Measurements from ENCODE around the gene PCMT1. TPM values are rescaled to one million over a fixed set of nuclear protein-coding genes. Genes with fewer than 3 reads are reported as not detected.

The PCMT1 gene
- total RNA-seq, 2 donors from 2014 or later: 77.6 to 114 TPM

GRCh38 chr6:149823013-149823412 is 73.5 kb downstream of the PCMT1 start:
- 92% methylated on average over 4 of the region's 4 CpGs for WGBS
- TF ChIP-seq POLR2AphosphoS5 (IDR thresholded peaks at IDR 0.05) (no peak), POLR2A (IDR thresholded peaks at IDR 0.05) (no peak)
- TF ChIP-seq, protein P1, sequence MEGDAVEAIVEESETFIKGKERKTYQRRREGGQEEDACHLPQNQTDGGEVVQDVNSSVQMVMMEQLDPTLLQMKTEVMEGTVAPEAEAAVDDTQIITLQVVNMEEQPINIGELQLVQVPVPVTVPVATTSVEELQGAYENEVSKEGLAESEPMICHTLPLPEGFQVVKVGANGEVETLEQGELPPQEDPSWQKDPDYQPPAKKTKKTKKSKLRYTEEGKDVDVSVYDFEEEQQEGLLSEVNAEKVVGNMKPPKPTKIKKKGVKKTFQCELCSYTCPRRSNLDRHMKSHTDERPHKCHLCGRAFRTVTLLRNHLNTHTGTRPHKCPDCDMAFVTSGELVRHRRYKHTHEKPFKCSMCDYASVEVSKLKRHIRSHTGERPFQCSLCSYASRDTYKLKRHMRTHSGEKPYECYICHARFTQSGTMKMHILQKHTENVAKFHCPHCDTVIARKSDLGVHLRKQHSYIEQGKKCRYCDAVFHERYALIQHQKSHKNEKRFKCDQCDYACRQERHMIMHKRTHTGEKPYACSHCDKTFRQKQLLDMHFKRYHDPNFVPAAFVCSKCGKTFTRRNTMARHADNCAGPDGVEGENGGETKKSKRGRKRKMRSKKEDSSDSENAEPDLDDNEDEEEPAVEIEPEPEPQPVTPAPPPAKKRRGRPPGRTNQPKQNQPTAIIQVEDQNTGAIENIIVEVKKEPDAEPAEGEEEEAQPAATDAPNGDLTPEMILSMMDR (IDR thresholded peaks at IDR 0.05): no peak
- no peak for DNase-seq (ENCODE audit: low spot score)
- H3K9me3 ChIP-seq: no peaks in the 10 kb centered on the region
- H3K4me3 ChIP-seq: no peak overlapping the region
- no peaks in the 10 kb centered on the region for H3K27me3 ChIP-seq (replicated peaks; ENCODE audit: insufficient read depth)
- H3K4me1 ChIP-seq (replicated peaks): no peaks in the 10 kb centered on the region
- H3K27ac ChIP-seq: no peak overlapping the region
- intact Hi-C loops (cut with DNase I): no loop called here
- H3K36me3 ChIP-seq: no peaks in the 10 kb centered on the region

DNA sequence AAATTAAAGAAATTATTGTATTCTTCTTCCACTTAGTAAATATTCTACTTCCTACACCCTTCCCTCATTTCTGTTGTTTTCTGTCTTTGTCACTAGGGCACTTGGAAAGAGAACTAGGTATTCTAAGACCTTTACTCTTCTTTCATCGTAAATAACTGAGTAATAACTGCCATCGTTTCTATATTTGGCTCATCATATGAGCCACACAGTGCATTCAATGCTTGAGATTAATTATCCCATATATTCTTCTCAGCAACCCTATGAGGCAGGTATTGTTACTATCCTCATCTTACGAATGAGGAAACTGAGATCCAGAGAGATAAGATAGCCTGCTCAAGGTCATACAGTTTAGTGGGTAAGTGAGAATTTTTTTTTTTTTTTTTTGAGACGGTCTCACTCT is 75.8 kb downstream of the PCMT1 start:
- H3K4me1 ChIP-seq (replicated peaks): no peaks in the 10 kb centered on the region
- no peaks in the 10 kb centered on the region for H3K9me3 ChIP-seq
- intact Hi-C loops (cut with DNase I): no loop called here
- TF ChIP-seq POLR2AphosphoS5 (IDR thresholded peaks at IDR 0.05) (no peak), POLR2A (IDR thresholded peaks at IDR 0.05) (no peak)
- TF ChIP-seq, protein P1 (IDR thresholded peaks at IDR 0.05): no peak
- no peaks in the 10 kb centered on the region for H3K36me3 ChIP-seq
- H3K4me3 ChIP-seq: no peak overlapping the region
- no peaks in the 10 kb centered on the region for H3K27me3 ChIP-seq (replicated peaks; ENCODE audit: insufficient read depth)
- DNase-seq (ENCODE audit: low spot score): no peak
- 63% methylated on average over 4 of the region's 4 CpGs for WGBS
- no peak overlapping the region for H3K27ac ChIP-seq

DNA sequence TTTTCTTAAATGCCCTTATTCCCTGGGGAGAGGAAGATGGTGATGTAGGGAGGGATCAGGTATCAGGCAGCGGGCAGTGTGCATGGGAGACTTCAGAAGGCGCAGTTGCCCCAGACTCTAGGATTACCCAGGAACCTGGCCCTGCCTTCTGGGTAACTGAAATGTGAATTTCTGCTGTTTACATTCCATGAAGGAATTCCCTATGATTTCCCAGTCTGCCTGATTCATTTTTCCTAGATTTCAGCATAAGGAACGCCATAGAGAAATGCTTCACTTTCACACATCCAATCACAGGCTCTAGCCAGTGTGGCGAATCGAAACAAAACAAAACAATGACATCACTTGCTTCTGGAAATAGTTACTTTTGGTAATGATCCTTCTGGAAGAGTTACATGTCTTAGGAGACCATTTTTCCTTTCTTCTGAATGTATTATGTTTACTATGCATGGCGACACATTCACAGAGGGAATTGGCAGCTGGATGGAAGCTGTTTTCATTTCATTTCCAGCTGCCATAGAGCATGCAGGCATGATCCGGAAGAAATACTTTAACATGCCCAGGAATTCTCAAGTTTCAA is 81.3 kb downstream of the PCMT1 start:
- Histone ChIP-seq H3K9me3 (no peaks in the 10 kb centered on the region), H3K27me3 (replicated peaks; ENCODE audit: insufficient read depth) (no peaks in the 10 kb centered on the region), H3K4me3 (no peak overlapping the region), H3K36me3 (no peaks in the 10 kb centered on the region), H3K4me1 (replicated peaks) (no peaks in the 10 kb centered on the region), H3K27ac (no peak overlapping the region)
- intact Hi-C loops (cut with DNase I): no loop called here
- DNase-seq (ENCODE audit: low spot score): no peak
- TF ChIP-seq POLR2AphosphoS5 (IDR thresholded peaks at IDR 0.05): no peak
- no peak for TF ChIP-seq POLR2A (IDR thresholded peaks at IDR 0.05)
- TF ChIP-seq, protein P1 (IDR thresholded peaks at IDR 0.05): no peak
- 84% methylated on average over 7 of the region's 7 CpGs for WGBS

GRCh38 chr6:149831308-149831820 is 81.8 kb downstream of the PCMT1 start:
- Histone ChIP-seq H3K36me3 (no peaks in the 10 kb centered on the region), H3K4me3 (no peak overlapping the region), H3K27me3 (replicated peaks; ENCODE audit: insufficient read depth) (no peaks in the 10 kb centered on the region), H3K9me3 (no peaks in the 10 kb centered on the region), H3K27ac (no peak overlapping the region), H3K4me1 (replicated peaks) (no peaks in the 10 kb centered on the region)
- intact Hi-C loops (cut with DNase I): no loop called here
- WGBS: 63% methylated on average over 6 of the region's 6 CpGs
- no peak for DNase-seq (ENCODE audit: low spot score)
- TF ChIP-seq, protein P1 (IDR thresholded peaks at IDR 0.05): no peak
- no peak for TF ChIP-seq POLR2A (IDR thresholded peaks at IDR 0.05)
- no peak for TF ChIP-seq POLR2AphosphoS5 (IDR thresholded peaks at IDR 0.05)

DNA sequence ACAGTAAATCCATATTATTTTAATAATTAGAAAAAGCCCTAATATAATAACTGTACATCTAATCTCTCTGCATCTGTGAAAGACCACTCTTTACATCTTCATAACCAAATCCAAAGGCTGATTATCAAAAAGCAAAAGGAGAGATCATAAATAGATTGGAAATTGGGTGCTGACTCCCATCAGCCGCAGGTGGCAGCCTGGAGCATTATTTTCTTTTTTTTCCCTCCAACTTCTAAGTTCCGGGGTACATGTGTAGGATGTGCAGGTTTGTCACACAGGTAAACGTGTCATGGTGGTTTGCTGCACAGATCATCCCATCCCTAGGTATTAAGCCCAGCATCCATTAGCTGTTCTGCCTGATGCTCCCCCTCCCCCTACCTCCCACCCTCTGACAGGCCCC is 84.1 kb downstream of the PCMT1 start:
- Histone ChIP-seq H3K27ac (no peak overlapping the region), H3K27me3 (replicated peaks; ENCODE audit: insufficient read depth) (no peaks in the 10 kb centered on the region), H3K4me1 (replicated peaks) (no peaks in the 10 kb centered on the region), H3K4me3 (no peak overlapping the region), H3K9me3 (no peaks in the 10 kb centered on the region), H3K36me3 (no peaks in the 10 kb centered on the region)
- intact Hi-C loops (cut with DNase I): loop anchor here (1.0 kb wide), 1 partner anchor 93 kb away; no protein-coding TSS in a partner anchor
- no peak for DNase-seq (ENCODE audit: low spot score)
- TF ChIP-seq POLR2A (IDR thresholded peaks at IDR 0.05) (no peak), POLR2AphosphoS5 (IDR thresholded peaks at IDR 0.05) (no peak)
- TF ChIP-seq, protein P1 (IDR thresholded peaks at IDR 0.05): no peak
- 92% methylated on average over 3 of the region's 3 CpGs for WGBS
